Trophoblast cell (in vitro differentiated cells and primary cell): ENCODE measurements around the gene TMEM235.

Experiments used
- DNase-seq, 2 donors: peaks; one replicate each; pipeline ENCODE4 v3.0.0-alpha.2; 2016
- H2AFZ ChIP-seq: 2 replicates; pipeline ENCODE4 v1.6.1; 2013; ENCODE audit warnings: low read length, moderate library complexity, mild to moderate bottlenecking; ENCODE audit not compliant: insufficient read depth, poor library complexity
- H2AK5ac ChIP-seq: 2 replicates; pipeline ENCODE4 v1.6.1; 2013; ENCODE audit warnings: mild to moderate bottlenecking, low read length
- H2BK120ac ChIP-seq: 2 replicates; pipeline ENCODE4 v1.6.1; 2013; ENCODE audit warnings: low read length, mild to moderate bottlenecking, moderate library complexity; ENCODE audit not compliant: insufficient read depth, poor library complexity
- H2BK12ac ChIP-seq: 2 replicates; pipeline ENCODE4 v1.6.1; 2013; ENCODE audit warnings: mild to moderate bottlenecking, low read length, moderate library complexity
- H2BK5ac ChIP-seq: 2 replicates; pipeline ENCODE4 v1.6.1; 2013; ENCODE audit warnings: low read length, low read depth, moderate library complexity, mild to moderate bottlenecking; ENCODE audit not compliant: poor library complexity
- H3K14ac ChIP-seq: 2 replicates; pipeline ENCODE4 v1.6.1; 2013; ENCODE audit warnings: mild to moderate bottlenecking, low read length
- H3K18ac ChIP-seq: 2 replicates; pipeline ENCODE4 v1.6.1; 2013; ENCODE audit warnings: mild to moderate bottlenecking, low read length
- H3K23ac ChIP-seq: 2 replicates; pipeline ENCODE4 v1.6.1; 2013; ENCODE audit warnings: low read length
- H3K27ac ChIP-seq: 2 replicates; pipeline ENCODE4 v1.5.1; 2013; ENCODE audit warnings: low read depth, mild to moderate bottlenecking, inconsistent platforms, low read length, moderate library complexity
- H3K27me3 ChIP-seq: 2 replicates; pipeline ENCODE4 v1.6.1; 2013; ENCODE audit warnings: inconsistent platforms, mild to moderate bottlenecking, low read length, moderate library complexity; ENCODE audit not compliant: insufficient read depth
- H3K36me3 ChIP-seq, 2 experiments: 1 replicate in 1 of 2; 2 replicates in 1 of 2; pipeline ENCODE4 v1.6.1; 2013; ENCODE audit warnings: low read length in 2 of 2, mild to moderate bottlenecking in 2 of 2, moderate library complexity in 1 of 2; ENCODE audit not compliant: insufficient read depth in 2 of 2, control insufficient read depth in 1 of 2
- H3K4ac ChIP-seq: 2 replicates; pipeline ENCODE4 v1.6.1; 2013; ENCODE audit warnings: low read depth, mild to moderate bottlenecking, low read length, moderate library complexity
- H3K4me1 ChIP-seq, 2 experiments: 1 replicate in 1 of 2; 2 replicates in 1 of 2; pipeline ENCODE4 v1.6.1; 2013; ENCODE audit warnings: low read length in 2 of 2, mild to moderate bottlenecking in 2 of 2, moderate library complexity in 1 of 2; ENCODE audit not compliant: insufficient read depth in 2 of 2, control insufficient read depth in 1 of 2
- H3K4me2 ChIP-seq: 2 replicates; pipeline ENCODE4 v1.6.1; 2013; ENCODE audit warnings: inconsistent platforms, mild to moderate bottlenecking, low read length, moderate library complexity
- H3K4me3 ChIP-seq: 2 replicates; pipeline ENCODE4 v1.5.1; 2013; ENCODE audit warnings: mild to moderate bottlenecking, low read depth, low read length, inconsistent platforms
- H3K79me1 ChIP-seq: one replicate; pipeline ENCODE4 v1.6.1; 2013; ENCODE audit warnings: low read length
- H3K79me2 ChIP-seq: 2 replicates; pipeline ENCODE4 v1.6.1; 2013; ENCODE audit warnings: low read length, mild to moderate bottlenecking; ENCODE audit not compliant: control insufficient read depth, insufficient read depth, poor library complexity
- H3K9ac ChIP-seq: 2 replicates; pipeline ENCODE4 v1.6.1; 2013; ENCODE audit warnings: mild to moderate bottlenecking, low read length
- H3K9me3 ChIP-seq: 2 replicates; pipeline ENCODE4 v1.6.1; 2013; ENCODE audit warnings: low read depth, mild to moderate bottlenecking, control low read depth, inconsistent platforms, low read length; ENCODE audit not compliant: insufficient read depth
- H4K12ac ChIP-seq: 2 replicates; pipeline ENCODE4 v1.6.1; 2013; ENCODE audit warnings: low read depth, mild to moderate bottlenecking, low read length, moderate library complexity
- H4K8ac ChIP-seq: 2 replicates; pipeline ENCODE4 v1.6.1; 2013; ENCODE audit warnings: low read depth, mild to moderate bottlenecking, low read length, moderate library complexity
- H4K91ac ChIP-seq: one replicate; pipeline ENCODE4 v1.6.1; 2013; ENCODE audit warnings: low read depth, mild to moderate bottlenecking, low read length, moderate library complexity
- WGBS: extraction: QIAGEN DNeasy Blood & Tissue Kit; methylation state at CpG from one replicate; pipeline ENCODE4 v1.1.7; 2013; ENCODE audit warnings: missing lambda C conversion rate; ENCODE audit not compliant: insufficient read length, insufficient coverage; ENCODE audit errors: extremely low coverage; 5-methylcytosine and 5-hydroxymethylcytosine counted together

Gene TMEM235

GRCh38 chr17:78237401-78238012, 6.1 kb downstream of the TMEM235 start:
- no CpG with 5 or more reads among the region's 11 CpGs for WGBS
- no peak overlapping the region for H3K4me2 ChIP-seq
- H3K9ac ChIP-seq, result no peak overlapping the region

GRCh38 chr17:78238823-78239488, 7.5 kb downstream of the TMEM235 start:
- no peak overlapping the region for H4K8ac ChIP-seq
- DNase-seq, result no peak
- H4K12ac ChIP-seq, result no peak overlapping the region
- H3K14ac ChIP-seq, result no peak overlapping the region
- no peak overlapping the region for H2AFZ ChIP-seq
- no peak overlapping the region for H3K23ac ChIP-seq
- H2BK120ac ChIP-seq, result no peak overlapping the region
- H3K9ac ChIP-seq, result no peak overlapping the region
- no peaks in the 10 kb centered on the region for H3K4me1 ChIP-seq
- no peaks in the 10 kb centered on the region for H3K36me3 ChIP-seq
- no peak overlapping the region for H3K18ac ChIP-seq
- no peaks in the 10 kb centered on the region for H3K79me2 ChIP-seq
- WGBS, result no CpG with 5 or more reads among the region's 20 CpGs
- H3K27me3 ChIP-seq, result no peaks in the 10 kb centered on the region
- H3K27ac ChIP-seq, result no peak overlapping the region
- no peak overlapping the region for H3K4me3 ChIP-seq
- H4K91ac ChIP-seq, result no peak overlapping the region
- H3K4me2 ChIP-seq, result no peak overlapping the region
- H3K9me3 ChIP-seq, result peaks cover 6% of the 10 kb centered on the region
- no peak overlapping the region for H2BK5ac ChIP-seq
- no peak overlapping the region for H2BK12ac ChIP-seq
- no peak overlapping the region for H2AK5ac ChIP-seq
- no peaks in the 10 kb centered on the region for H3K79me1 ChIP-seq
- no peak overlapping the region for H3K4ac ChIP-seq

More at GRCh38 chr17:78237401-78238012, 6.1 kb downstream of the TMEM235 start:
- Histone ChIP-seq H4K8ac (no peak overlapping the region), H3K36me3 (no peaks in the 10 kb centered on the region), H2BK120ac (no peak overlapping the region), H3K4ac (no peak overlapping the region), H4K12ac (no peak overlapping the region), H2BK12ac (no peak overlapping the region), H3K27me3 (peaks cover under 1% of the 10 kb centered on the region), H3K14ac (no peak overlapping the region), H3K23ac (no peak overlapping the region), H3K79me2 (no peaks in the 10 kb centered on the region), H3K27ac (no peak overlapping the region), H2AK5ac (no peak overlapping the region), H4K91ac (no peak overlapping the region), H3K4me1 (no peaks in the 10 kb centered on the region), H2AFZ (no peak overlapping the region), H3K18ac (no peak overlapping the region), H3K79me1 (no peaks in the 10 kb centered on the region), H2BK5ac (no peak overlapping the region), H3K9me3 (peaks cover 6% of the 10 kb centered on the region), H3K4me3 (no peak overlapping the region)
- no peak for DNase-seq

DNA sequence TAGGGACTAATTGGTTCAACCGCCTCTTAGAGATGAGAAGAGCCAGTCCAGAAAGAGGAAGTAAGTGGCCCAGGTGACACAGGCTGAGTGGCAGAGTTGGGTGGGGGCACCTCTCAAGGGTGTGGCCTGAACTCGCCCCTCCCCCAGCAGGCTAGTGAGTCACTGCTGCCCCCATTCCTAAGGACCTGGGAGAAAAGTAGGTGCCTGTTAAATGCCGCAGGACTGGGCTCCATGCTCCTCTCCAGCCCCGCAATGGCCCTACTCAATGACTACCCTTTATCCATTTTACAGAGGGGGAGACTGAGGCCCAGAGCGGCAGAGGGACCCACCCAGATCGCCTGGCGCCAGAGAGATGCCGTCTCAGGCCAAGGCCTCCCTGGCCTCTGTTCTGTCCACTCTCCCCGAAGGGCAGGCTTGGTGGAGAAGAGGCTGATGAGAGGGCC, 8.1 kb downstream of the TMEM235 start:
- peaks cover 6% of the 10 kb centered on the region for H3K9me3 ChIP-seq
- H3K4ac ChIP-seq, result no peak overlapping the region
- DNase-seq, result no peak
- no peak overlapping the region for H3K4me3 ChIP-seq
- no peak overlapping the region for H2AK5ac ChIP-seq
- H4K91ac ChIP-seq, result no peak overlapping the region
- no peak overlapping the region for H2AFZ ChIP-seq
- no peak overlapping the region for H2BK120ac ChIP-seq
- no peaks in the 10 kb centered on the region for H3K79me1 ChIP-seq
- H3K79me2 ChIP-seq, result no peaks in the 10 kb centered on the region
- H2BK5ac ChIP-seq, result no peak overlapping the region
- H3K14ac ChIP-seq, result no peak overlapping the region
- H3K23ac ChIP-seq, result no peak overlapping the region
- H4K8ac ChIP-seq, result no peak overlapping the region
- H2BK12ac ChIP-seq, result no peak overlapping the region
- no peak overlapping the region for H3K9ac ChIP-seq
- no CpG with 5 or more reads among the region's 9 CpGs for WGBS
- H3K4me1 ChIP-seq, result no peaks in the 10 kb centered on the region
- no peaks in the 10 kb centered on the region for H3K27me3 ChIP-seq
- no peak overlapping the region for H3K18ac ChIP-seq
- no peaks in the 10 kb centered on the region for H3K36me3 ChIP-seq
- no peak overlapping the region for H3K4me2 ChIP-seq
- H3K27ac ChIP-seq, result no peak overlapping the region
- H4K12ac ChIP-seq, result no peak overlapping the region

- H3K27ac ChIP-seq, result no peak overlapping the region
- no peak overlapping the region for H3K4ac ChIP-seq
- H4K12ac ChIP-seq, result no peak overlapping the region
- no peak overlapping the region for H3K4me2 ChIP-seq
- no peak overlapping the region for H2AK5ac ChIP-seq
- H3K14ac ChIP-seq, result no peak overlapping the region
- no peak for DNase-seq
- no peak overlapping the region for H3K23ac ChIP-seq
- H3K36me3 ChIP-seq, result no peaks in the 10 kb centered on the region
- no peak overlapping the region for H3K4me3 ChIP-seq
- no peaks in the 10 kb centered on the region for H3K79me2 ChIP-seq
- H3K27me3 ChIP-seq, result no peaks in the 10 kb centered on the region
- H3K18ac ChIP-seq, result no peak overlapping the region
- peaks cover 6% of the 10 kb centered on the region for H3K9me3 ChIP-seq
- H2AFZ ChIP-seq, result no peak overlapping the region
- H3K79me1 ChIP-seq, result no peaks in the 10 kb centered on the region
- no CpG with 5 or more reads among the region's 12 CpGs for whole genome bisulfite sequencing
- no peak overlapping the region for H4K8ac ChIP-seq
- H2BK120ac ChIP-seq, result no peak overlapping the region
- no peaks in the 10 kb centered on the region for H3K4me1 ChIP-seq
- no peak overlapping the region for H2BK5ac ChIP-seq
- H3K9ac ChIP-seq, result no peak overlapping the region
- no peak overlapping the region for H2BK12ac ChIP-seq
- no peak overlapping the region for H4K91ac ChIP-seq
Observed at GRCh38 chr17:78240012-78240655, 8.7 kb downstream of the TMEM235 start.
